GM19043 (cell line): Measurements from ENCODE around the gene OTUB2.

Source experiments
- ATAC-seq: cut with Tn5 transposase; IDR thresholded peaks from one replicate; pipeline ENCODE4 v1.9.1; 2021; ENCODE audit warnings: low read depth; ENCODE audit not compliant: unreplicated experiment

The OTUB2 gene

GRCh38 chr14:94038921-94039629 is 12.9 kb downstream of the OTUB2 start:
- ATAC-seq, result no peak

- ATAC-seq, result no peak
These were observed 14.1 kb downstream of the OTUB2 start for GRCh38 chr14:94040247-94040646.

GRCh38 chr14:94040796-94041195 is 14.7 kb downstream of the OTUB2 start:
- no peak for ATAC-seq

GRCh38 chr14:94041551-94042346 is 15.6 kb downstream of the OTUB2 start:
- no peak for ATAC-seq

- ATAC-seq, result no peak
These were observed 16.4 kb downstream of the OTUB2 start for GRCh38 chr14:94042433-94043091.

GRCh38 chr14:94043111-94043755 is 17.1 kb downstream of the OTUB2 start:
- ATAC-seq, result no peak

GRCh38 chr14:94043756-94044475 is 17.8 kb downstream of the OTUB2 start:
- ATAC-seq, result no peak

- no peak for ATAC-seq
These were observed 18.4 kb downstream of the OTUB2 start for GRCh38 chr14:94044476-94045091.

GRCh38 chr14:94045101-94045500 is 19.0 kb downstream of the OTUB2 start:
- no peak for ATAC-seq

GRCh38 chr14:94045563-94046345 is 19.6 kb downstream of the OTUB2 start:
- no peak for ATAC-seq

- ATAC-seq, result no peak
These were observed 20.6 kb downstream of the OTUB2 start for GRCh38 chr14:94046696-94047250.

- ATAC-seq, result no peak
These were observed 21.4 kb downstream of the OTUB2 start for GRCh38 chr14:94047581-94047980.

GRCh38 chr14:94048691-94049624 is 22.8 kb downstream of the OTUB2 start:
- ATAC-seq, result no peak

- ATAC-seq, result no peak
These were observed 23.5 kb downstream of the OTUB2 start for GRCh38 chr14:94049625-94050023.

GRCh38 chr14:94050231-94050880 is 24.2 kb downstream of the OTUB2 start:
- ATAC-seq, result no peak

GRCh38 chr14:94051115-94051514 is 25.0 kb downstream of the OTUB2 start:
- ATAC-seq, result no peak

GRCh38 chr14:94051779-94052178 is 25.6 kb downstream of the OTUB2 start:
- no peak for ATAC-seq
